HG03442 (cell line): Measurements from ENCODE around the gene PLLP.

Experiments
- ATAC-seq: cut with Tn5 transposase; IDR thresholded peaks from one replicate; pipeline ENCODE4 v1.9.1; 2021; ENCODE audit warnings: mild to moderate bottlenecking, moderate library complexity; ENCODE audit not compliant: unreplicated experiment

Gene PLLP

GRCh38 chr16:57303021-57303909, 18.8 kb upstream of the PLLP start:
- ATAC-seq, result no peak

- ATAC-seq, result no peak
These were observed 16.8 kb upstream of the PLLP start for GRCh38 chr16:57301126-57301817.

- peak; percentile 87 for ATAC-seq
These were observed 16.1 kb upstream of the PLLP start for GRCh38 chr16:57300387-57301125.

GRCh38 chr16:57299719-57300386, 15.4 kb upstream of the PLLP start:
- peak; percentile 39 for ATAC-seq

- peak; percentile 14 for ATAC-seq
These were observed 14.7 kb upstream of the PLLP start for GRCh38 chr16:57299009-57299718.

- ATAC-seq, result no peak
These were observed 13.4 kb upstream of the PLLP start for GRCh38 chr16:57297856-57298255.

- no peak for ATAC-seq
These were observed 5.2 kb upstream of the PLLP start for GRCh38 chr16:57289391-57290257.

- ATAC-seq, result no peak
These were observed 907 bp upstream of the PLLP start for GRCh38 chr16:57285379-57285778.

- no peak for ATAC-seq
These were observed 486 bp upstream of the PLLP start for GRCh38 chr16:57284952-57285363.

- ATAC-seq, result no peak
These were observed 588 bp downstream of the PLLP start for GRCh38 chr16:57283959-57284208.

GRCh38 chr16:57283214-57283958, 1.1 kb downstream of the PLLP start:
- no peak for ATAC-seq

- no peak for ATAC-seq
These were observed 1.8 kb downstream of the PLLP start for GRCh38 chr16:57282510-57283213.

- no peak for ATAC-seq
These were observed 2.7 kb downstream of the PLLP start for GRCh38 chr16:57281791-57282190.

- ATAC-seq, result no peak
These were observed 4.5 kb downstream of the PLLP start for GRCh38 chr16:57279780-57280638.

- no peak for ATAC-seq
These were observed 6.0 kb downstream of the PLLP start for GRCh38 chr16:57278494-57278893.

GRCh38 chr16:57277586-57277985, 6.9 kb downstream of the PLLP start:
- ATAC-seq, result no peak

GRCh38 chr16:57276596-57276995, 7.9 kb downstream of the PLLP start:
- ATAC-seq, result no peak
